Endothelial cell of umbilical vein (primary cell): ENCODE measurements around the gene RBSN.

Experiments
- CTCF ChIP-seq, 2 donors: IDR thresholded peaks; 1 replicate in 1 of 2; 2 replicates in 1 of 2; pipeline ENCODE4 v1.5.1; 2011; ENCODE audit warnings: low read length in 2 of 2, mild to moderate bottlenecking in 2 of 2, moderate library complexity in 2 of 2, control low read depth in 1 of 2, inconsistent platforms in 1 of 2, low read depth in 1 of 2; ENCODE audit not compliant: insufficient read depth in 1 of 2; ENCODE audit errors: extremely low read depth in 1 of 2
- EZH2 ChIP-seq: IDR thresholded peaks from 2 replicates; pipeline ENCODE4 v1.6.1; 2012; ENCODE audit warnings: borderline replicate concordance, low read depth, mild to moderate bottlenecking, moderate library complexity, low read length, inconsistent platforms; ENCODE audit not compliant: severe bottlenecking
- FOS ChIP-seq: IDR thresholded peaks from 2 replicates; pipeline ENCODE4 v1.6.1; 2011; ENCODE audit warnings: mild to moderate bottlenecking, low read length, moderate library complexity, borderline replicate concordance; ENCODE audit not compliant: insufficient read depth
- MYC ChIP-seq: IDR thresholded peaks from one replicate; pipeline ENCODE4 v1.6.1; 2011; ENCODE audit warnings: mild to moderate bottlenecking, low read depth, low read length
- POLR2A ChIP-seq: IDR thresholded peaks from 2 replicates; pipeline ENCODE4 v1.6.1; 2012; ENCODE audit warnings: low read depth, mild to moderate bottlenecking, control low read depth, low read length
- POLR2AphosphoS5 ChIP-seq: IDR thresholded peaks from 2 replicates; pipeline ENCODE4 v1.6.1; 2012; ENCODE audit warnings: low read depth, mild to moderate bottlenecking, control low read depth, low read length, moderate library complexity; ENCODE audit not compliant: insufficient read depth

- TF ChIP-seq POLR2AphosphoS5 (no peak), CTCF (IDR thresholded peaks at IDR 0.05; ENCODE audit: extremely low read depth in 1 of 2, insufficient read depth in 1 of 2, low read depth in 1 of 2, low read length in 2 of 2) (no peak), POLR2A (no peak), FOS (no peak), MYC (no peak), EZH2 (no peak)
Measured at GRCh38 chr3:15053541-15053940, 45.4 kb downstream of the RBSN start.
